OCI-LY7 (cell line): ENCODE measurements around the gene SBF2. TPM values are rescaled to one million over a fixed set of nuclear protein-coding genes. Genes with fewer than 3 reads are reported as not detected.

Source experiments
- BruUV-seq: library from RNA; stranded (reverse); fragments of 400-500 nt; replicated peaks from 2 replicates; lab custom pipeline; 2021; lab: Mats Ljungman, UMichigan
- CTCF ChIA-PET: fragments of 300-600 bp; sonication (Branson Sonifier 250); formaldehyde crosslinking; loops from one replicate; lab custom pipeline; 2022; ENCODE audit warnings: antibody characterized with exemption; ENCODE audit not compliant: unreplicated experiment; lab: Charles Lee
- POLR2A ChIA-PET: fragments of 300-600 bp; sonication (Branson Sonifier 250); formaldehyde crosslinking; loops from one replicate; lab custom pipeline; 2022; ENCODE audit warnings: antibody characterized with exemption; lab: Charles Lee
- DNase-seq: peaks from one replicate; pipeline ENCODE4 v3.0.0-alpha.2; 2015; ENCODE audit warnings: low spot score
- H2AFZ ChIP-seq: fragments of 200-600 bp; sonication (generic), shearing (Covaris generic); 2 replicates; pipeline ENCODE4 v1.6.1; 2014; ENCODE audit warnings: mild to moderate bottlenecking, antibody characterized with exemption, low read length, moderate library complexity
- H3K27ac ChIP-seq: fragments of 200-600 bp; sonication (generic); 2 replicates; pipeline ENCODE4 v1.5.1; 2014; ENCODE audit warnings: mixed run types, low read depth, mild to moderate bottlenecking, moderate library complexity, low read length, inconsistent platforms; ENCODE audit not compliant: poor library complexity, severe bottlenecking
- H3K36me3 ChIP-seq: fragments of 200-600 bp; sonication (generic); 2 replicates; pipeline ENCODE4 v1.6.1; 2014; ENCODE audit warnings: mild to moderate bottlenecking, antibody characterized with exemption, low read length, moderate library complexity, mixed read lengths; ENCODE audit not compliant: insufficient read depth
- H3K4me1 ChIP-seq: fragments of 200-600 bp; sonication (generic); 2 replicates; pipeline ENCODE4 v1.5.1; 2014; ENCODE audit warnings: mild to moderate bottlenecking, low read length; ENCODE audit not compliant: insufficient read depth, poor library complexity, severe bottlenecking
- H3K4me2 ChIP-seq: fragments of 200-600 bp; sonication (generic); 2 replicates; pipeline ENCODE4 v1.6.1; 2014; ENCODE audit warnings: mild to moderate bottlenecking, low read length
- H3K4me3 ChIP-seq: fragments of 200-600 bp; sonication (generic); 2 replicates; pipeline ENCODE4 v1.5.1; 2014; ENCODE audit warnings: mild to moderate bottlenecking, low read depth, low read length; ENCODE audit not compliant: poor library complexity, severe bottlenecking
- H3K79me2 ChIP-seq: fragments of 200-600 bp; sonication (generic); 2 replicates; pipeline ENCODE4 v1.6.1; 2016; ENCODE audit warnings: low read depth, mild to moderate bottlenecking, low read length, moderate library complexity, mixed read lengths; ENCODE audit not compliant: insufficient read depth
- H3K9me2 ChIP-seq: fragments of 200-600 bp; sonication (generic); 2 replicates; pipeline ENCODE4 v1.6.1; 2016; ENCODE audit warnings: mild to moderate bottlenecking, low read length, mixed read lengths; ENCODE audit not compliant: insufficient read depth
- H3K9me3 ChIP-seq: fragments of 200-600 bp; sonication (generic); 2 replicates; pipeline ENCODE4 v1.6.1; 2014; ENCODE audit warnings: mild to moderate bottlenecking, mixed run types, low read length, mixed read lengths
- H4K20me1 ChIP-seq: fragments of 200-600 bp; sonication (generic); 2 replicates; pipeline ENCODE4 v1.6.1; 2014; ENCODE audit warnings: mild to moderate bottlenecking, antibody characterized with exemption, low read length, moderate library complexity, mixed read lengths; ENCODE audit not compliant: insufficient read depth
- CTCF ChIP-seq: fragments of 200-600 bp; sonication (generic); conservative IDR thresholded peaks from 2 replicates; pipeline ENCODE4 v1.5.1; 2014; ENCODE audit warnings: mild to moderate bottlenecking, antibody characterized with exemption, low read length, moderate library complexity, mixed read lengths
- EZH2phosphoT487 ChIP-seq: fragments of 200-600 bp; sonication (generic); IDR thresholded peaks from 2 replicates; pipeline ENCODE4 v1.6.1; 2018; ENCODE audit warnings: low read depth, borderline replicate concordance, mild to moderate bottlenecking, mixed run types, antibody characterized with exemption, low read length, moderate library complexity, mixed read lengths
- intact Hi-C: fragments of 100-400 bp; cut with micrococcal nuclease; formaldehyde crosslinking; loops from one replicate; pipeline ENCODE4 v1.10.0; 2022; ENCODE audit not compliant: unreplicated experiment
- total RNA-seq, 2 experiments: library from RNA; depleted of rRNA in 1 of 2; stranded (reverse); fragments of >200 nt in 1 of 2; shearing (Covaris generic) in 1 of 2; gene quantifications; 2 replicates each; pipeline ENCODE4 v1.2.3, GENCODE V29; 2014 to 2022

The SBF2 gene
- total RNA-seq, 2 experiments from 2014 or later: 12.9 to 14.3 TPM

- Histone ChIP-seq H3K4me1 (peaks cover 91% of the 10 kb centered on the region), H3K36me3 (no peaks in the 10 kb centered on the region; the same call in 1 of the 2 replicates), H3K4me3 (peak overlapping the region; percentile 62), H3K27ac (no peak overlapping the region), H3K79me2 (no peaks in the 10 kb centered on the region), H3K4me2 (peak overlapping the region; percentile 76), H3K9me3 (no peaks in the 10 kb centered on the region; the same call in 1 of the 2 replicates), H2AFZ (peak overlapping the region; percentile 64; the same call in 1 of the 2 replicates), H3K9me2 (no peaks in the 10 kb centered on the region), H4K20me1 (no peaks in the 10 kb centered on the region)
- BruUV-seq: no TSS peak
- ChIA-PET CTCF (no interaction called here), POLR2A (no interaction called here)
- intact Hi-C loops: loop anchor here (1.0 to 2.0 kb wide), 3 partner anchors 99 to 548 kb away; no protein-coding TSS in a partner anchor
- TF ChIP-seq EZH2phosphoT487: no peak
- TF ChIP-seq CTCF: no peak
- no peak for DNase-seq
Measured at GRCh38 chr11:10307022-10307399, 13.0 kb upstream of the SBF2 start.

GRCh38 chr11:10305964-10306918 lies 12.2 kb upstream of the SBF2 start:
- Histone ChIP-seq H3K9me2 (no peaks in the 10 kb centered on the region), H3K4me3 (peak overlapping the region; percentile 62), H3K36me3 (no peaks in the 10 kb centered on the region), H2AFZ (no peak overlapping the region; the same call in 1 of the 2 replicates), H3K4me2 (peak overlapping the region; percentile 76), H3K27ac (no peak overlapping the region), H3K9me3 (no peaks in the 10 kb centered on the region), H3K4me1 (peaks cover 83% of the 10 kb centered on the region), H4K20me1 (no peaks in the 10 kb centered on the region), H3K79me2 (no peaks in the 10 kb centered on the region)
- CTCF ChIA-PET: no interaction called here
- no TSS peak for BruUV-seq
- no peak for TF ChIP-seq EZH2phosphoT487
- no peak for TF ChIP-seq CTCF
- no peak for DNase-seq
- intact Hi-C loops: loop anchor here (2.0 kb wide), 1 partner anchor 547 kb away; no protein-coding TSS in a partner anchor
- POLR2A ChIA-PET: interaction anchor here (0.5 to 1.0 kb wide), 4 partner anchors 8 to 1147 kb away, joined by 3 to 5 read pairs (median 4); no protein-coding TSS in a partner anchor
